Transverse colon (tissue), 4 donors: Measurements from ENCODE around the gene GPRIN3.

Experiments
- CTCF ChIP-seq, 5 experiments: fragments of 200-600 bp in 3 of 5; fragments of 450-650 bp in 2 of 5; sonication (generic) in 3 of 5; IDR thresholded peaks; 1 replicate in 2 of 5; 2 replicates in 3 of 5; pipeline ENCODE4 v1.5.1; 2016 to 2017; ENCODE audit warnings: antibody characterized with exemption in 5 of 5, inconsistent platforms in 3 of 5, mild to moderate bottlenecking in 2 of 5, moderate library complexity in 1 of 5
- POLR2A ChIP-seq: fragments of 450-650 bp; IDR thresholded peaks from one replicate; pipeline ENCODE4 v1.6.1; 2016; ENCODE audit warnings: antibody characterized with exemption, mild to moderate bottlenecking, moderate library complexity
- POLR2AphosphoS5 ChIP-seq, 3 donors: sonication (generic); formaldehyde crosslinking; IDR thresholded peaks; one replicate each; pipeline ENCODE4 v1.6.1; 2016; ENCODE audit warnings: antibody characterized with exemption in 3 of 3

GRCh38 chr4:89267846-89268245 lies 39.8 kb downstream of the GPRIN3 start:
- no peak for TF ChIP-seq CTCF (IDR thresholded peaks at IDR 0.05)
- no peak for TF ChIP-seq POLR2A
- TF ChIP-seq POLR2AphosphoS5 (IDR thresholded peaks at IDR 0.05), result no peak
